H9 (cell line): ENCODE results near the gene ZNF503. TPM values are rescaled to one million over a fixed set of nuclear protein-coding genes. Genes with fewer than 3 reads are reported as not detected.

Source experiments
- DNase-seq: peaks from one replicate; pipeline ENCODE4 v3.0.0-alpha.2; 2017
- H2AFZ ChIP-seq: one replicate; pipeline ENCODE4 v1.6.1; 2013; ENCODE audit warnings: mild to moderate bottlenecking, low read length, control low read depth, moderate library complexity
- H2AK5ac ChIP-seq: 2 replicates; pipeline ENCODE4 v1.6.1; 2013; ENCODE audit warnings: low read length, control low read depth, mixed read lengths; ENCODE audit not compliant: insufficient read length
- H2BK120ac ChIP-seq: one replicate; pipeline ENCODE4 v1.6.1; 2013; ENCODE audit warnings: low read depth, mild to moderate bottlenecking, low read length, control low read depth, inconsistent platforms; ENCODE audit not compliant: poor library complexity, severe bottlenecking
- H2BK12ac ChIP-seq: 2 replicates; pipeline ENCODE4 v1.6.1; 2013; ENCODE audit warnings: low read length, control low read depth, mixed read lengths, low read depth; ENCODE audit not compliant: insufficient read length
- H2BK15ac ChIP-seq: 2 replicates; pipeline ENCODE4 v1.6.1; 2013; ENCODE audit warnings: low read depth, low read length, control low read depth
- H2BK20ac ChIP-seq: one replicate; pipeline ENCODE4 v1.6.1; 2013; ENCODE audit warnings: low read depth, mild to moderate bottlenecking, low read length, control low read depth, inconsistent platforms; ENCODE audit not compliant: poor library complexity, severe bottlenecking
- H2BK5ac ChIP-seq: 2 replicates; pipeline ENCODE4 v1.6.1; 2013; ENCODE audit warnings: low read length, control low read depth, mixed read lengths; ENCODE audit not compliant: insufficient read length
- H3K14ac ChIP-seq: 2 replicates; pipeline ENCODE4 v1.6.1; 2013; ENCODE audit warnings: low read length, control low read depth; ENCODE audit not compliant: insufficient read depth
- H3K18ac ChIP-seq: 2 replicates; pipeline ENCODE4 v1.6.1; 2013; ENCODE audit warnings: low read depth, mild to moderate bottlenecking, mixed read lengths, low read length, control low read depth; ENCODE audit not compliant: insufficient read length
- H3K23ac ChIP-seq: 2 replicates; pipeline ENCODE4 v1.6.1; 2013; ENCODE audit warnings: low read length, control low read depth, mixed read lengths, low read depth; ENCODE audit not compliant: insufficient read length
- H3K23me2 ChIP-seq: 2 replicates; pipeline ENCODE4 v1.6.1; 2013; ENCODE audit warnings: low read depth, mild to moderate bottlenecking, mixed read lengths, low read length, control low read depth; ENCODE audit not compliant: insufficient read length, poor library complexity, severe bottlenecking
- H3K27ac ChIP-seq: 2 replicates; pipeline ENCODE4 v1.5.1; 2013; ENCODE audit warnings: low read length, control low read depth, mixed read lengths, low read depth; ENCODE audit not compliant: insufficient read length
- H3K27me3 ChIP-seq: 2 replicates; pipeline ENCODE4 v1.6.1; 2013; ENCODE audit warnings: low read length, control low read depth, inconsistent platforms; ENCODE audit not compliant: insufficient read depth
- H3K4ac ChIP-seq: 2 replicates; pipeline ENCODE4 v1.6.1; 2013; ENCODE audit warnings: low read depth, mild to moderate bottlenecking, control low read depth, inconsistent platforms, low read length, moderate library complexity
- H3K4me1 ChIP-seq: 2 replicates; pipeline ENCODE4 v1.6.1; 2013; ENCODE audit warnings: low read length, control low read depth, inconsistent platforms; ENCODE audit not compliant: insufficient read depth
- H3K4me2 ChIP-seq: 2 replicates; pipeline ENCODE4 v1.6.1; 2013; ENCODE audit warnings: low read length, control low read depth, mixed read lengths; ENCODE audit not compliant: insufficient read length, insufficient read depth
- H3K56ac ChIP-seq: 2 replicates; pipeline ENCODE4 v1.6.1; 2013; ENCODE audit warnings: low read depth, mild to moderate bottlenecking, mixed read lengths, low read length, control low read depth; ENCODE audit not compliant: insufficient read length
- H3K79me1 ChIP-seq: 2 replicates; pipeline ENCODE4 v1.6.1; 2013; ENCODE audit warnings: low read depth, mild to moderate bottlenecking, moderate library complexity, low read length, control low read depth, inconsistent platforms; ENCODE audit not compliant: insufficient read depth, poor library complexity, severe bottlenecking
- H3K79me2 ChIP-seq: 2 replicates; pipeline ENCODE4 v1.6.1; 2013; ENCODE audit warnings: low read length, control low read depth, inconsistent platforms; ENCODE audit not compliant: insufficient read depth
- H3K9ac ChIP-seq: 2 replicates; pipeline ENCODE4 v1.6.1; 2013; ENCODE audit warnings: low read length, control low read depth, mixed read lengths; ENCODE audit not compliant: insufficient read length; ENCODE audit errors: extremely low read depth
- H3K9me3 ChIP-seq: one replicate; pipeline ENCODE4 v1.6.1; 2013; ENCODE audit warnings: low read depth, low read length, inconsistent platforms; ENCODE audit not compliant: control insufficient read depth
- H3T11ph ChIP-seq: one replicate; pipeline ENCODE4 v1.6.1; 2013; ENCODE audit warnings: mild to moderate bottlenecking, low read length, control low read depth, inconsistent platforms
- H4K20me1 ChIP-seq: one replicate; pipeline ENCODE4 v1.6.1; 2013; ENCODE audit not compliant: control insufficient read depth, insufficient read length, insufficient read depth
- H4K5ac ChIP-seq: 2 replicates; pipeline ENCODE4 v1.6.1; 2013; ENCODE audit warnings: low read depth, mild to moderate bottlenecking, mixed read lengths, low read length, control low read depth; ENCODE audit not compliant: insufficient read length
- H4K8ac ChIP-seq: replicated peaks from 2 replicates; pipeline ENCODE4 v1.6.1; 2013; ENCODE audit warnings: low read length, control low read depth, mixed read lengths, low read depth; ENCODE audit not compliant: insufficient read length
- H4K91ac ChIP-seq: 2 replicates; pipeline ENCODE4 v1.6.1; 2013; ENCODE audit warnings: low read depth, mild to moderate bottlenecking, moderate library complexity, mixed read lengths, low read length, control low read depth; ENCODE audit not compliant: insufficient read length
- H3K27ac Mint-ChIP-seq, 3 experiments: 2 replicates in 2 of 3; 3 replicates in 1 of 3; pipeline ENCODE4 v1.8.0; 2020 to 2021; ENCODE audit warnings: mixed read lengths in 3 of 3, mild to moderate bottlenecking in 1 of 3, moderate library complexity in 1 of 3
- H3K27me3 Mint-ChIP-seq: 2 replicates; pipeline ENCODE4 v1.8.0; 2021; ENCODE audit warnings: low read depth, mild to moderate bottlenecking, moderate library complexity, mixed read lengths
- H3K36me3 Mint-ChIP-seq, 3 experiments: 2 replicates in 2 of 3; 3 replicates in 1 of 3; pipeline ENCODE4 v1.8.0; 2020 to 2021; ENCODE audit warnings: low read depth in 3 of 3, mixed read lengths in 3 of 3; ENCODE audit not compliant: insufficient read depth in 1 of 3
- H3K4me1 Mint-ChIP-seq, 2 experiments: 2 replicates each; pipeline ENCODE4 v1.8.0; 2020; ENCODE audit warnings: mixed read lengths in 2 of 2
- H3K4me3 Mint-ChIP-seq, 2 experiments: 2 replicates in 1 of 2; 3 replicates in 1 of 2; pipeline ENCODE4 v1.8.0; 2020 to 2021; ENCODE audit warnings: mild to moderate bottlenecking in 2 of 2, mixed read lengths in 2 of 2, moderate library complexity in 1 of 2
- H3K9me3 Mint-ChIP-seq, 2 experiments: 2 replicates in 1 of 2; 3 replicates in 1 of 2; pipeline ENCODE4 v1.8.0; 2020; ENCODE audit warnings: mild to moderate bottlenecking in 2 of 2, mixed read lengths in 2 of 2, moderate library complexity in 1 of 2
- WGBS: extraction: QIAGEN DNeasy Blood & Tissue Kit; methylation state at CpG from one replicate; pipeline ENCODE4 v1.1.7; 2013; ENCODE audit warnings: missing lambda C conversion rate, low lambda C conversion rate, mixed read lengths; ENCODE audit not compliant: insufficient read length; ENCODE audit errors: extremely low coverage; 5-methylcytosine and 5-hydroxymethylcytosine counted together
- total RNA-seq: library from RNA; stranded (reverse); gene quantifications from 2 replicates; pipeline ENCODE4 v1.2.1, GENCODE V29; 2021
- TF ChIP-seq, protein P1 (sequence below): fragments of 200-600 bp; sonication (generic); conservative IDR thresholded peaks from 3 replicates; pipeline ENCODE4 v1.8.0; 2021; ENCODE audit warnings: antibody characterized with exemption, mild to moderate bottlenecking

Gene ZNF503
- total RNA-seq, 1 experiment from 2014 or later, result 0.09 TPM

DNA sequence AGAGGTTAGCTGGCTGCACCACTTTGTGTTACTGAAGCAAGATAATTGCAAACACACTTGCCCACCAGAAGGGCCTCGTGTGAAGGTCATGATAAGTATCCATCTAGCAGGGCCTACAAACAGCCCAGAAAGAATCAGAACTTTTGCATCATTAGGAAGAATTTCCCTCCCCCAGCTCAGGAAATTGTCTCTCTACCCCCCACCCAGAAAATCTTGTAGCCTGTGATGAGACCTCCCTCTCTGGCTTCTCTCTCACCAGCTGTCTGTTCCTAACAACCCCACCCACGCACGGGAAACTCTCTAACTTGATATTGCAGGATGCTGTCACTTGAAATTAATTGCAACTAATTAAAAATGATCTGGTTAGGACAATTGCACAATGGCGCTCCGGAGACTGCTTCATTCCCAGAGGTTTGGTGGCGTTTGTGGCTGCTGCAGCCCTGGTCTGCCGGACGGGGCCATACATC lies 34.5 kb downstream of the ZNF503 start:
- WGBS, result no CpG with 5 or more reads among the region's 8 CpGs
- Mint-ChIP-seq H3K4me1 (no peaks in the 10 kb centered on the region), H3K27ac (no peak overlapping the region), H3K36me3 (no peaks in the 10 kb centered on the region), H3K27me3 (peaks cover 14% of the 10 kb centered on the region), H3K4me3 (no peak overlapping the region), H3K9me3 (peaks cover 0 to 3% of the 10 kb centered on the region in 2 experiments; a peak in 3 of 5 replicates)
- H3K4me1 ChIP-seq, result no peaks in the 10 kb centered on the region
- H3T11ph ChIP-seq, result no peak overlapping the region
- no peak overlapping the region for H4K5ac ChIP-seq
- no peak overlapping the region for H3K9ac ChIP-seq
- no peak overlapping the region for H2BK120ac ChIP-seq
- no peak overlapping the region for H3K14ac ChIP-seq
- no peak overlapping the region for H3K18ac ChIP-seq
- H3K79me1 ChIP-seq, result no peaks in the 10 kb centered on the region
- DNase-seq, result no peak
- H2AFZ ChIP-seq, result no peak overlapping the region
- no peak overlapping the region for H3K4ac ChIP-seq
- H4K8ac ChIP-seq, result no peak overlapping the region
- no peaks in the 10 kb centered on the region for H3K27me3 ChIP-seq
- no peak overlapping the region for H3K4me2 ChIP-seq
- H3K9me3 ChIP-seq, result no peaks in the 10 kb centered on the region
- no peak overlapping the region for H3K23ac ChIP-seq
- H4K91ac ChIP-seq, result no peak overlapping the region
- no peak overlapping the region for H2BK12ac ChIP-seq
- H3K79me2 ChIP-seq, result no peaks in the 10 kb centered on the region
- H2BK15ac ChIP-seq, result no peak overlapping the region
- no peaks in the 10 kb centered on the region for H4K20me1 ChIP-seq
- H2BK20ac ChIP-seq, result no peak overlapping the region
- no peak overlapping the region for H2AK5ac ChIP-seq
- H3K27ac ChIP-seq, result no peak overlapping the region
- H3K56ac ChIP-seq, result no peak overlapping the region
- TF ChIP-seq, protein P1, sequence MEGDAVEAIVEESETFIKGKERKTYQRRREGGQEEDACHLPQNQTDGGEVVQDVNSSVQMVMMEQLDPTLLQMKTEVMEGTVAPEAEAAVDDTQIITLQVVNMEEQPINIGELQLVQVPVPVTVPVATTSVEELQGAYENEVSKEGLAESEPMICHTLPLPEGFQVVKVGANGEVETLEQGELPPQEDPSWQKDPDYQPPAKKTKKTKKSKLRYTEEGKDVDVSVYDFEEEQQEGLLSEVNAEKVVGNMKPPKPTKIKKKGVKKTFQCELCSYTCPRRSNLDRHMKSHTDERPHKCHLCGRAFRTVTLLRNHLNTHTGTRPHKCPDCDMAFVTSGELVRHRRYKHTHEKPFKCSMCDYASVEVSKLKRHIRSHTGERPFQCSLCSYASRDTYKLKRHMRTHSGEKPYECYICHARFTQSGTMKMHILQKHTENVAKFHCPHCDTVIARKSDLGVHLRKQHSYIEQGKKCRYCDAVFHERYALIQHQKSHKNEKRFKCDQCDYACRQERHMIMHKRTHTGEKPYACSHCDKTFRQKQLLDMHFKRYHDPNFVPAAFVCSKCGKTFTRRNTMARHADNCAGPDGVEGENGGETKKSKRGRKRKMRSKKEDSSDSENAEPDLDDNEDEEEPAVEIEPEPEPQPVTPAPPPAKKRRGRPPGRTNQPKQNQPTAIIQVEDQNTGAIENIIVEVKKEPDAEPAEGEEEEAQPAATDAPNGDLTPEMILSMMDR, result no peak
- H2BK5ac ChIP-seq, result no peak overlapping the region
- H3K23me2 ChIP-seq, result no peaks in the 10 kb centered on the region
